ENCODE data around the gene RBKS.

- TF ChIP-seq CTCF (IDR thresholded peaks at IDR 0.05; ENCODE audit: low read depth, low read length), result no peak
- no peak for TF ChIP-seq EZH2phosphoT487 (IDR thresholded peaks at IDR 0.05; ENCODE audit: low read depth)
Measured at GRCh38 chr2:27810455-27810854, 79.7 kb downstream of the RBKS start.
